Mesodermal cell (in vitro differentiated cells): ENCODE results near the gene ANKS6.
"Not testable (repeated sequence)": the region's sequence is repeated elsewhere in the genome, so short reads cannot be mapped to it uniquely, and the experiment has no call there.

Experiments
- H3K27ac ChIP-seq: 2 replicates; pipeline ENCODE4 v1.7.0; 2013; ENCODE audit warnings: mild to moderate bottlenecking, low read depth, low read length, moderate library complexity; ENCODE audit not compliant: severe bottlenecking
- H3K36me3 ChIP-seq: 2 replicates; pipeline ENCODE4 v1.7.1; 2013; ENCODE audit warnings: mild to moderate bottlenecking, low read length, moderate library complexity; ENCODE audit not compliant: control insufficient read depth, insufficient read depth
- H3K4me1 ChIP-seq: one replicate; pipeline ENCODE4 v1.7.1; 2013; ENCODE audit warnings: mild to moderate bottlenecking, low read length; ENCODE audit not compliant: insufficient read depth, control insufficient read depth, poor library complexity, severe bottlenecking
- H3K4me3 ChIP-seq: 2 replicates; pipeline ENCODE4 v1.7.0; 2013; ENCODE audit warnings: low read length, control low read depth, mild to moderate bottlenecking; ENCODE audit not compliant: insufficient read depth, poor library complexity, severe bottlenecking; ENCODE audit errors: extremely low read depth
- H3K9me3 ChIP-seq: 2 replicates; pipeline ENCODE4 v1.7.1; 2013; ENCODE audit warnings: mild to moderate bottlenecking, low read length, moderate library complexity; ENCODE audit not compliant: control insufficient read depth
- WGBS, 2 experiments: methylation state at CpG; one replicate each; pipeline ENCODE4 v1.1.5; 2013; ENCODE audit warnings: missing lambda C conversion rate in 2 of 2; ENCODE audit not compliant: insufficient coverage in 2 of 2; 5-methylcytosine and 5-hydroxymethylcytosine counted together

ANKS6 gene

DNA sequence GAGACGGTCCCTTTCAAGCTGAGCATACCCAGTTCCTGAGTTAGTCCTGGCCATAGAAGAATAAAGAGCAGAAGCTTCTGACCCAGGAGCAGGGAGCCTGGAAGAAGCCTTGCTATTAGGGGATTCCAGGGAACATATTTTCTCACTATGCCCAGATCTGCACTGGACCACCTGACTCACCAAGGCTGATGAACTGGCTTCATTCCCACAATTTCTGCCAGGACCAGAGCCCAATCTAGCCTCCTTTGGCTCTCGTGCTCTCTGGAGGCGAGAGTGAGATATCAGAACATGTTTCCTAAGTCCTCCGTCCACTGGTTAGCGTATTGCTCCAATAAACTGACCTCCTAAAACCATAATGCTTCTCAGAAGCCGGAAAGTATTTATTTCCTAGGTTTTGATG is 97.5 kb downstream of the ANKS6 start:
- Histone ChIP-seq H3K27ac (no peak overlapping the region), H3K36me3 (no peaks in the 10 kb centered on the region), H3K4me1 (no peaks in the 10 kb centered on the region), H3K9me3 (no peaks in the 10 kb centered on the region), H3K4me3 (no peak overlapping the region)
- 83 to 86% methylated on average over 3 to 4 of the region's 6 CpGs for WGBS, 2 experiments

DNA sequence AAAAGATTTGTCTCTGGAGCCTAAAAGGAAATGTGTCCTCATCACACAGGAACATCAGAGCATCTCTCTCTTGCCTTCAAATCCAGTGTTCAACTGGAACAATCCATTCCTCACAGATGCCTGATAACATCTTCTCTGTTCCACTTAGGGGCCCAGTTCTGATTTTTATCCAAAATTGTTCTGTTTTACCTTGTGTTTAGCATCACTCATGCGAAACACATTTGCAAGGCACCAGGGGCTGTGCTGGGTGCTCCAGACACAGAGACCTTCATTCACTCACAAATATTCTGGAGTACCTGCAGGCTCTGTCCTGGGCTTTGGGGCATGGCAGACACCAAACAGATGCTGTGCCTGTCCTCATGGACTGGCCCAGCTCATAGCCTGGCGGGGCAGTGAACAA is 101.4 kb downstream of the ANKS6 start:
- no peak overlapping the region for H3K27ac ChIP-seq
- no peaks in the 10 kb centered on the region for H3K4me1 ChIP-seq
- no peaks in the 10 kb centered on the region for H3K9me3 ChIP-seq
- H3K4me3 ChIP-seq: no peak overlapping the region
- WGBS, 2 experiments: 83 to 100% methylated on average over 2 of the region's 2 CpGs
- no peaks in the 10 kb centered on the region for H3K36me3 ChIP-seq

DNA sequence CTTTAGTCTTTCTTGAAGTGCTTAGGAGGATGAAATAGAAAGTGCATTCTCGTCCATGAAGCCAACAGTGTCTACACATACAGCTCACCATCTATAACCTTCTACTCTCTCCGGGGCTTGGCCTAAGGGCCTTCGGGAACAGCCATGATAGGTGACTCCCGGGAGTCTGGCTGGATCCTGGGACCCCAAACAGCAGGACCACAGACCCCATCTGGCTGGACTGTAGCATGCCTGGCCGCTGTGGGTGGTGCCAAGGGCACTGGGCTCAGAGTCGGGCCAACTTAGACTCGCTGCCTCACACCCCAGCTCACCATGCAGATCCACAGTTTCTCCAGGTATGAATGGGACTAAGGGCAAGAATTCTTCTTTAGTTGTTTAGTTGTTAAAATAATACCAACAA is 104.0 kb downstream of the ANKS6 start:
- H3K27ac ChIP-seq: no peak overlapping the region
- H3K4me3 ChIP-seq: no peak overlapping the region
- 88% methylated on average over 3 of the region's 7 CpGs; no CpG with 5 or more reads in 1 of the 2 experiments for WGBS, 2 experiments
- peaks cover 4% of the 10 kb centered on the region for H3K4me1 ChIP-seq
- no peaks in the 10 kb centered on the region for H3K36me3 ChIP-seq
- no peaks in the 10 kb centered on the region for H3K9me3 ChIP-seq

DNA sequence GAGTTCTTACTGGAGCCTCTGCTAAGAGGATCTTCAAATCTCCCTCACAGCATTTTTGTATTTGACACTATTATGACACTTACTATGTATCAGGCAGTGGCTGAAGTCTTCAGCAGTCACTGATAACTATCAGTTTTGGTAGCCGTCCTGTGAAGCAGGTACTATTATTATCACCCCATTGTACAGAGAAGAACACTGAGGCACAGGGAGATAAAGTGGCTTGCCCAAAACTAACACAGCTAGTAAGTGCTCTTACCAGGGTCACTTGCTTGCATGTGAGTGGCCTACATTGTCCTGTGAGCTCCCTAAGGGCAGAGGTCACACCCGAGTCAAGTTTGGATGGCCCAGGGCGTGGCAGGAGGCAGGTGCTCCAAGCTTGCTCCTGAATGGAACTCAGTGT is 104.5 kb downstream of the ANKS6 start:
- Histone ChIP-seq H3K4me1 (peaks cover 8% of the 10 kb centered on the region), H3K9me3 (no peaks in the 10 kb centered on the region), H3K4me3 (no peak overlapping the region), H3K36me3 (no peaks in the 10 kb centered on the region), H3K27ac (no peak overlapping the region)
- 100% methylated on average over 2 to 3 of the region's 3 CpGs for WGBS, 2 experiments

DNA sequence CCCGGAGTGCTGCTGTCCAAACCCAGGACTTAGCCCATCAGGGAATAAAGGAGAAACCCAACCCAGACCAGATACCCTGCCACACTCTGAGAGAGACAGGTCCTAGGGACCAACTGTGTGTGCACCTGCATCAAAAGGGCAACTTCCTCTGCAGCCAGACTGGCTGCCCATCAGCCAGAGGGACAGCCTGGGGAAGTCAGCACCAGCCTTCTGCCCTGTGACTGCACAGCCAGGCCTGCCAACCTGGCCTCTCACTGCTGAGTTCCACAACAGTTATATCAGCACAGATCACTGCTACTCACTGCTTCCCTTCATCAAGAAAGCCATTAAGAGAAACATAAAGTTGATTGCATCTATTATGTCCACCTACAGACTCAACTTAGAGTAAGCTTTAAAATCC is 105.7 kb downstream of the ANKS6 start:
- Histone ChIP-seq H3K4me1 (peaks cover 8% of the 10 kb centered on the region), H3K36me3 (no peaks in the 10 kb centered on the region), H3K27ac (no peak overlapping the region), H3K4me3 (no peak overlapping the region), H3K9me3 (no peaks in the 10 kb centered on the region)
- WGBS, 2 experiments: 63 to 100% methylated on average over 1 of the region's 1 CpG

DNA sequence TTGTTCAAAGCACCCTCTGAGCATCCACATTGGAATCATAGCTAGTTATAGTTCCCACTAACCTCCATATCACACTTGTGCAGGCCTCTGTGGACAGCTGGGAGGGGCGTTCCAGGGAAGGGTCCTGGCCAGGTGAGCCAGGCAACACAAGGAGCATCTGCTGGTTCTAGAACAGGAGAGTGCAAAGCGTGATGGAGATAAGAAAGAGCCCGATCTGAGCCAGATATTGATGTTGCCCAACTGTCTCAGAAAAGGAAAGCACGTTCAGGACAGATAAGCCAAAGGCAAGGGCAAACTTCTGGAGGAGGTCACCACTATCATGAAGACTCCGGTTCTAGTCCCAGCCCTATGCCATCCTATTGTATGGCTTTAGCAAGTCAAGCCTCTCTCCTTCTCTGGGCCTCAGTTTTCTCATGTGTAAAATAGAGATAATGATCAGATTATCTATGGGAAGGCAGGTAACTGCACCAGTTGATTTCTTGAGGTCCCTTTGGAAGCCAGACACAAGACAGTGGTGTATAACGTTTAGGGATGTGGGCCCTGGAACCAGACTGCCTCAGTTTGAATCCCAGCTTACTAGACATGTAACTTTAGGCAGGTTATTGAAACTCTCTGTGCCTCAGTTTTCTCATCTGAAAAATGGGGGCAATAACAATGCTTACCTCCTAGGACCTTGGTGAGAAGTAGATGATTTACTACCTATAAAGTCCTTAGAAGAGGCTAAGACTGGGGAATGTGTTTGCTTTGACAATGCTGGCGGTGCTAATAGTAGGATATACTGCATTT is 107.5 kb downstream of the ANKS6 start:
- H3K9me3 ChIP-seq: no peaks in the 10 kb centered on the region
- no peaks in the 10 kb centered on the region for H3K36me3 ChIP-seq
- peaks cover 8% of the 10 kb centered on the region for H3K4me1 ChIP-seq
- H3K4me3 ChIP-seq: no peak overlapping the region
- WGBS, 2 experiments: 88 to 97% methylated on average over 5 of the region's 7 CpGs
- H3K27ac ChIP-seq: no peak overlapping the region

DNA sequence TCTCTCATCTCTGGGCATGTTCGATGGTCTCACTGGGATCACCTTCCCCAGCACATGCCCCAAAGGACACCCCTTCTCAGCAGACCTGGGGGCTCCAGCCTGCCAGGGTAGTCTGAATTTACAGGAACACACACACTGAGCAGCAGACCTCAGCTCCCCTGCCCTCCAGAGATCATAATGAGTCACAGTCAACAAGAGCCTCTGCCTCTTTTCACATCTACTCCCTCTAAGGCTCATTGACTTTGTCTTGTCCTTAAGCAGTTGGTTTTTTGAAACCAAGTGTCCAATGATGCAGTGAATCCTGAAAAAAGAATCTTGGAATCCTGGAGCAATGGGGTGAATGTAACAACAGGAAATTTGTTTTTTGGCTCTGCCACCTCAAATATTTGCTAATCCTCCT is 108.4 kb downstream of the ANKS6 start:
- Histone ChIP-seq H3K36me3 (no peaks in the 10 kb centered on the region), H3K27ac (no peak overlapping the region), H3K4me3 (no peak overlapping the region), H3K9me3 (no peaks in the 10 kb centered on the region), H3K4me1 (peaks cover 8% of the 10 kb centered on the region)
- WGBS, 2 experiments: 80% methylated on average over 1 of the region's 1 CpG; no CpG with 5 or more reads in 1 of the 2 experiments

DNA sequence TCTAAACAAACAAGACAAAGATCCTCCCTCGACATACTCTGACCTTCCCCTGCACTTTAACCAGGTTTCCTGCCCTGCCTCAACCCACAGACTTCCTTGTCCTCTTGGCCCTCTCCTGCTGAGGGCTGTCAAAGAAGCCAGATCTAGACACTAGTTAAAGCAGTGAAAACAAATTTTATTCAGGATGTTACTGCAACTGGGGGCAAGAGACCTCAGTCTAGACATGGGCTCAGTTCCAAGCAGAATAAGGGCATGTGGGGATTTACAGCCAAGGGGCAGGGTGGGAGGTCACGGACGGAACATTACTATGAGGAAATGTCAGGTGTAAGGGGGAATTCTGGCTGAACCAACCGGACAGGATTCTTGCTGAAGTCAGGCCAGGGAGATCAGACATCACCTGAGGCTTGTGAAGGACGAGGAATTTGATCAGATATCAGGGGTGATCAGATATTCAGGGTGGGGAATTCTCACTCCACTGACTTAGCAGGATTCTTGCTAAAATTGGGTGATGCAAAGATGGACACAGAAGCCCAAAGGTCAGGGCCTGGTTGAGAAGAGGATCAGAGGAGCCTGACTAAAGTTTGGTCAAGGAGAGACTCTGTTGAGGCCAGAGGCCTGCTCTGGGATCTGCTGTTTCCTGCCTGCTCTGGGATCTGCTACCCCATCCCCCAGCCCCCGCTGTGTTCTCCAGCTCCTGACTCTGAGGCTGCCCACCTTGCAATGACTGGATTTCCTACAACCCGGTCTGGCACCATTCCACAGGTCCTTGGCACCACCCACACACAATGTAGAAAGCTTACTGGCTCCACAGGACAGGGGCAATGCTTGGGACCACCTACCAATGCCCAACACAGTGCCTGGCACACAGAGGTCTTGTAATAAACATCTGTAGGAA is 109.1 kb downstream of the ANKS6 start:
- Histone ChIP-seq H3K27ac (no peak overlapping the region), H3K36me3 (no peaks in the 10 kb centered on the region), H3K4me1 (peaks cover 8% of the 10 kb centered on the region), H3K4me3 (no peak overlapping the region), H3K9me3 (no peaks in the 10 kb centered on the region)
- WGBS, 2 experiments: 72 to 83% methylated on average over 6 to 7 of the region's 7 CpGs

DNA sequence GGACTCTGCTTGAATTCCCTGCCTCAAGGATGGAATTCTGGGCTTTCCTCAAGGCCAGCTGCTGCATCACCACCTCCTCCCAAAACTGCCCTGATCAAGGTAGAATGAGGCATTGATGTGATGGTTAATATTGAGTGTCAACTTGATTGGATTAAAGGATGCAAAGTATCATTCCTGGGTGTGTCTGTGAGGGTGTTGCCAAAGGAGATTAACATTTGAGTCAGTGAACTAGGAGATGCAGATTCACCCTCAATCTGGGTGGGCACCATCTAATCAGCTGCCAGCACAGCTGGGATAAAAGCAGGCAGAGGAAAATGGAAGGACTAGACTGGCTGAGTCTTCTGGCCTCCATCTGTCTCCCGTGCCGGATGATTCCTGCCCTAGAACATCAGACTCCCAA is 111.5 kb downstream of the ANKS6 start:
- not testable (repeated sequence) for H3K36me3 ChIP-seq, H3K9me3 ChIP-seq, H3K4me3 ChIP-seq, H3K4me1 ChIP-seq, H3K27ac ChIP-seq
- 87 to 93% methylated on average over 2 of the region's 2 CpGs for WGBS, 2 experiments
